Spleen (tissue), 7 donors: Measurements from ENCODE around the gene MPP2.

Experiments used
- POLR2A ChIP-seq, 3 donors: fragments of 450-650 bp; IDR thresholded peaks; one replicate each; pipeline ENCODE4 v1.5.1; 2017; ENCODE audit warnings: antibody characterized with exemption in 3 of 3, mild to moderate bottlenecking in 1 of 3
- POLR2AphosphoS5 ChIP-seq, 3 donors: sonication (generic); formaldehyde crosslinking; IDR thresholded peaks; one replicate each; pipeline ENCODE4 v1.5.1; 2017; ENCODE audit warnings: antibody characterized with exemption in 3 of 3
- TF ChIP-seq, protein P1 (sequence below), 11 experiments: fragments of 200-600 bp in 7 of 11; fragments of 450-650 bp in 4 of 11; sonication (generic) in 4 of 11; IDR thresholded peaks in 8 of 11; conservative IDR thresholded peaks in 3 of 11; 1 replicate in 7 of 11; 2 replicates in 4 of 11; pipeline versions ENCODE4 v1.4.0 to v1.8.0; 2016 to 2021; ENCODE audit warnings: antibody characterized with exemption in 11 of 11, inconsistent platforms in 4 of 11, mild to moderate bottlenecking in 1 of 11
- donor health status: DM: no; HTN: no; CAD: no; lungs with moderate emphysema.
- donor health status: DM: no; HTN: no; CAD: no.
- donor health status: DM: no; HTN: no; CAD: no.

DNA sequence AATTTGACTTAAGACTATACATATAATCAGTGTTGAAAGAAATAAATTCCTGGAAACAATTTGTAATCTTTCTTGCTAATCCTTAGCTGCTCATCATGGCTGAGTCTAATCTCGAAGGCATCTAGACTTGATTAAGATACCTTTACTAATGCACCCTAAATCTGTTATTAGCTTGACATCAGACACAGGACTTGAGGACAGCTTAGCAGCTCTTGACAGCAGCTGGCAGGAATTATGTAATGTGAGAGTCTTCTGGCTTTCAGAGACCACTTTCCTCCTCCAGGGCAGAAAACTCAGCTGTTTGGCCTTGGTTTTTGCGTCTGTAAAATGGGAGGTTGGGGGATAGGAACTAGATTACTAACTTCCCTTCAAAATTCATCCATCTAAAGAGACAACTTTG, 7.1 kb upstream of the MPP2 start:
- no peak for TF ChIP-seq POLR2AphosphoS5 (IDR thresholded peaks at IDR 0.05)
- TF ChIP-seq, protein P1, sequence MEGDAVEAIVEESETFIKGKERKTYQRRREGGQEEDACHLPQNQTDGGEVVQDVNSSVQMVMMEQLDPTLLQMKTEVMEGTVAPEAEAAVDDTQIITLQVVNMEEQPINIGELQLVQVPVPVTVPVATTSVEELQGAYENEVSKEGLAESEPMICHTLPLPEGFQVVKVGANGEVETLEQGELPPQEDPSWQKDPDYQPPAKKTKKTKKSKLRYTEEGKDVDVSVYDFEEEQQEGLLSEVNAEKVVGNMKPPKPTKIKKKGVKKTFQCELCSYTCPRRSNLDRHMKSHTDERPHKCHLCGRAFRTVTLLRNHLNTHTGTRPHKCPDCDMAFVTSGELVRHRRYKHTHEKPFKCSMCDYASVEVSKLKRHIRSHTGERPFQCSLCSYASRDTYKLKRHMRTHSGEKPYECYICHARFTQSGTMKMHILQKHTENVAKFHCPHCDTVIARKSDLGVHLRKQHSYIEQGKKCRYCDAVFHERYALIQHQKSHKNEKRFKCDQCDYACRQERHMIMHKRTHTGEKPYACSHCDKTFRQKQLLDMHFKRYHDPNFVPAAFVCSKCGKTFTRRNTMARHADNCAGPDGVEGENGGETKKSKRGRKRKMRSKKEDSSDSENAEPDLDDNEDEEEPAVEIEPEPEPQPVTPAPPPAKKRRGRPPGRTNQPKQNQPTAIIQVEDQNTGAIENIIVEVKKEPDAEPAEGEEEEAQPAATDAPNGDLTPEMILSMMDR (IDR thresholded peaks at IDR 0.05 in 8 of 11, conservative IDR thresholded peaks at IDR 0.05 in 3 of 11), result no peak
- no peak for TF ChIP-seq POLR2A (IDR thresholded peaks at IDR 0.05)
